Left kidney (tissue), 2 donors: ENCODE results near the gene JAM3. TPM values are rescaled to one million over a fixed set of nuclear protein-coding genes. Genes with fewer than 3 reads are reported as not detected.

Experiments
- DNase-seq: peaks from one replicate; pipeline ENCODE4 v3.0.0-alpha.2; 2013
- polyA plus RNA-seq: library from polyadenylated mRNA; unstranded; fragments of 120-200 nt; gene quantifications from one replicate; pipeline ENCODE4 v1.2.1, GENCODE V29; 2013; ENCODE audit not compliant: insufficient read length

The JAM3 gene
- polyA plus RNA-seq, 1 donor = 59.3 TPM

- DNase-seq = peak; percentile 77
Observed at GRCh38 chr11:134037046-134037908, 31.6 kb upstream of the JAM3 start.

DNA sequence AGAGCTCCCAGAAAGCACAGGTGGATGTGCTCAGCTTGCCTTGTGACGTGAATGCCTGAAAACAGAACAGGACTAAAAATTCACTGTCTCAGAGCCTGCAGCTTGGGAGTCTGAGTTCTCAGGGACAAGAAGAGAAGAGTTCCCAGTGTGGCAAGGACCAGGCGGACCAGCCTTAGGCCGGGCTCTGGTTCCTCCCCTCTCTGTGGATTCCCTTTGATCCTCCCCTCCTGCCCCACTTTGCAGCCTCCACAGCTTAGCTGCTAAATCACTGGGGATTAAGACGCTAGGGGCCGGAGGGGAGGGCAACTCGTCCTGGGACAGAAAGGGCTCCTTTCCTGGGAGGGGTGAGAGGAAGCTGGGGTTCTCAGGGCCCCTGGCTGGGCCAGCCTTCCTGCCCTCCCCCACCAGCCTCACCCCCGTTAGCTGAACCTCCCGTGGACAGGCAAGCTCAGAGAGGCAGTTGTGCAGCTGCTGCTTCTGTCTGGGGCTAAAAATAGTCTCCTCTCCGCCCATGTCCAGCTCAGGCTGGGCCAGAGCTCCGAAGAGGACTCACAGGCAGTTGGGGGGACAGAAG lies 29.9 kb upstream of the JAM3 start:
- no peak for DNase-seq

- no peak for DNase-seq
Observed at GRCh38 chr11:134039726-134040385, 29.0 kb upstream of the JAM3 start.

GRCh38 chr11:134040386-134041302 lies 28.2 kb upstream of the JAM3 start:
- peak; percentile 36 for DNase-seq

GRCh38 chr11:134041349-134041748 lies 27.5 kb upstream of the JAM3 start:
- DNase-seq = no peak

- DNase-seq = no peak
Observed at GRCh38 chr11:134041791-134042696, 26.8 kb upstream of the JAM3 start.

DNA sequence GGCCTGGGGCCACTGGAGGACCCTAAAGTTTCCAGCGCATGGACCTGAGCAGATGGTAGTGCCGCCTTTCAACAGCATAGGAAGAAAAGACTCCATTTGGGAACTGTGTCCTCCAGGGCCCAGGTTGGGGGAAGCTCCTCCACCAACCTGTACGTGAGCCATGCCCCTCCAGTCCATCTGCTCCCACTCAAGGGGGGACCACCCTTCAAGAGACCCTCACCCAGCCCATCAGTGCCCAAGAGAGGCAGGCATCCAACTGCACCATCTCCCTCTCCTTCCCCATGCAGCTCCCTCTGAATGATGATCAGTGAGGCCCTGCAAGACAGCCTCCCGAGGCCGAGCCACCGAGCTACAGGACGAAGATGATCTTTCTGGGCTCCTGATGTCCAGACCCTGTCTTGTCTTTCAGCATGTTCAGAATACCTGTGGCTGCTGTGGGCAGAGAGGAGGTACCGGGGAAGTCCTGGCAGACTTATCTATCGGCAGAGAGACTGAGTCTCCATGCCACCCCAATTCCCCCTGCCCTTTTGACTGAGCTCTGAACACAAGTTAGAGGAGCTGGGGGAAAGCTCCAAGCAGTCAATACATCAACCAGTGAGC lies 25.0 kb upstream of the JAM3 start:
- no peak for DNase-seq

DNA sequence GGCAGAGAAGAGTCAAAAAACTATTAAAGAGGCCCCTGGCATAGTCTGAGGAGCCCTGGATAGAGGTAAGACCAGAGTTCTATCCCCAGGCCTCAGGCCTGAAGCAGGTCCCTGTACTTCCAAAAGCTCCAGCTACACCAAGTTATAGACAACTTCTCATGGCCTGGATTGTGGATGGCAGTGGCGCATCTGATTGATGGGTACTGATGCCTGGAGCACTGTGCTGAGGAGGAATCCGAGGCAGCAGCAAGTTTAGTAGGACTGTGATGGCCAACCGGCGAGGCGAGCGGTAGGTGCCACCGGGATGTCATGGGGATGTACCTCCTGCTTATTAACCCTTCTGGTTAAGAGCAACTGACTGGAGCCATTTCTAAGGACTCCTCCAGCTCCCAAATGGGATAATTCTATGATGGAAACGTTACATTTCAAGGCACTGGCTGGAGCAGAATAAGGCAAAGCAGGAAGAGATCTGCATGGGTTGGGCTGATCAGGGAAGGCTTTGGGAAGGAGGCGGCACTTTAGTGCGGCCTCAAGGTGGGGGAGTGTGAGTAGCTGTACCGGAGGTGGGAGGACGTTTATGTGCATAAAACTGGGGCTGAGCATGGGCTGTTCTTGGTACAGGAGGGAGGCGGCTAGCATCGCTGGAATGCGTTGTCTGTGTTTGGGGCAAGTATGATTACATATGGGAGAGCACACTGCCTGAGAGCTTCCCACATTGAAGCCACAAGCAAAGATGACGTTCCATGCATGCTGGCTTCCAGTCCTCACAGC lies 24.2 kb upstream of the JAM3 start:
- no peak for DNase-seq

- DNase-seq = peak; percentile 40
Observed at GRCh38 chr11:134045799-134046635, 22.9 kb upstream of the JAM3 start.

GRCh38 chr11:134046681-134047449 lies 22.0 kb upstream of the JAM3 start:
- no peak for DNase-seq

DNA sequence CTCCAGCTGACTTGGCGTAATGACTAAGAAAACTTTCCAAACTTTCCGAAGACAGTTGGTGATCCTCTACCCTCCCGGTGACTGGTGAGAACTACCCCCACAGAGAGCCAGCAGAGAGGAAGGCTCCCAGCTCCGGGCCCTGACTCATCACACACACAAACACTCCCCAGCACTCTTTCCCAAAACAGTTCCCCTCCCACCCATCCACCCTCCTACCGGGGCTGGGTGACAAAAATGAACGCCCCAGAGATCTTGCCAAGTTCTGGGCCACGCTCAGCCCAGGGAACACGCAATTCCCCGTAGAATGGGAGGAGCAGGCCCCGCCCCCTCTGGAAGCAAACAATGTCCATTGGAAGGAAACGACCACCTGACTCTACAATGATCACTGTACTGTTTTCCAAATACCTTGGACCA lies 21.3 kb upstream of the JAM3 start:
- DNase-seq = no peak

DNA sequence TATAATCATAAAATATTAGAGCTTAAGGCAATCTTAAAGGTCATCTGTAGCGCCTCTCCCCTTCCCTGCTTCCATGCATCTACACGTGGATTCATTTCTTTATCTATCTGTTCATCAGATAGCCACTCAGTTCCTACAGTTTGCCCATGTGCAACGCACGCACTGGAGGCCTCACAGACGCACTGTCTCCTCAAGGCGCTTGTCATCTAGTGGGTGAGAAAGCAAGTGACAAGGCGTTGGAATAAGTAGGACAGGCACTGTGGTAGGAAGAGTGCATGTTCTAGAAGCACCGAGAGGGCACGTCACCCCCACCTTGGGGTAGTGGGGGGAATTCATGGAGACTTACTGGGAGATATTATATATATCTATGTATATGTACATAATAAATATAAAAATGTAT lies 20.8 kb upstream of the JAM3 start:
- DNase-seq = no peak

GRCh38 chr11:134049303-134049702 lies 19.6 kb upstream of the JAM3 start:
- no peak for DNase-seq

DNA sequence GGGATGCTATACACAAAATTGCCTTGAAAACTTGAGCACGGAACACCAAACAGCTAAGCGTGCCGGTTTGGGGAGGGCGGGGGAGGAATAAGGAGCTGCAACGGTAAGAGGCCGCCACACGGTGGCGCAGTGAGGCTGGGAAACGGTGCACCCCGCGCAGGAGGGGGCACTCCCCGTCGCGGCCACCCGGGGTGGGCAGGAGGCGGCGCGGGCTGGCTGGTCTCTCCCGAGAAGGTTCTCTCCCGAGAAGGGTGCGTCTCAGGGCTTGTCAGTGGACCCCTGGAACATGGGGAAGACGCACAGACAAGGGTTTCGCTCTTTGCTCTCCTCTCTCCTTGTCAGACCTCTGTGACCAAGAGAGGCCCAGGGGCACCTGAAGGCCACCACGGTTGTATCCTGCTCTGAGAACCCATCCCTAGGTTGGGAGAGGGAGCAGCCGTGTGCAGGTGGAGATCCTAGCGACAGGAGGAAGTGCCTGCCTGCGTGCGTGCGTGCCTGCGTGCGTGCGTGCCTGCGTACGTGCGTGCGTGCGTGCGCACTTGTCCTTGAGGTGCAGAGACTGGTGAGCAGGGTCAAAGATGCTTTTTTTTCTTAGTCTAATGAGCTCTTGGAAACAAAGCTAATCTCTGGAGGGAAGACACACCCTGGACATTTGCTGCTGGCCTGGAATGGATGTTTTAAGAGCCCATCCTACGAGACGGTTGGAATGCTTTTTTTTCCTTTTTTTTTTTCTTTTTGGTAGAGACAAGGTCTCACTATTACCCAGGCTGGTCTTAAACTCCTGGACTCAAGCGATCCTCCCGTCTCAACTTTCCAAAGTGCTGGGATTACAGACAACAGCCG lies 18.1 kb upstream of the JAM3 start:
- peak; percentile 67 for DNase-seq

DNA sequence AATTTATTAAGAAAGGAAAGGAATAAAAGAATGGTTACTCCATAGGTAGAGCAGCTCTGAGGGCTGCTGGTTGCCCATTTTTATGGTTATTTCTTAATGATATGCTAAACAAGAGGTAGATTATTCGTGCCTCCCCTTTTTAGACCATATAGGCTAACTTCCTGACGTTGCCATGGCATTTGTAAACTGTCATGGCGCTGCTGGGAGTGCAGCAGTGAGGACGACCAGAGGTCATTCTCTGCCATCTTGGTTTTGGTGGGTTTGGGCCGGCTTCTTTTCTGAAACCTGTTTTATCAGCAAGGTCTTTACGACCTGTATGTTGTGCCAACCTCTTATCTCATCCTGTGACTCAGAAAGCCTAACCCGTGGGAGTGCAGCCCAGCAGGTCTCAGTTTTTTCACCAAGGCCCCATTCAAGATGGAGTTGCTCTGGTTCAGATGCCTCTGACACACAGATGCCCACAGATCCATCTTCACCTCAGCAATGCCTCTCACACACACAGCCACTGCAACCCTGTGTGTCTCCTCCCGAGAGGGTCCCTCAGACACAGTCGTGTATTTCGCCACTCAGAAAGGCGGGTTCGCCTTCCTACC lies 16.4 kb upstream of the JAM3 start:
- DNase-seq = no peak
